HCT116 (cell line): ENCODE data around the gene SKAP1.

ENCODE experiments used
- EZH2 ChIP-seq: fragments of 200-600 bp; sonication (generic); IDR thresholded peaks from 2 replicates; pipeline ENCODE4 v1.6.1; 2017; ENCODE audit warnings: antibody characterized with exemption, mixed run types
- EZH2phosphoT487 ChIP-seq: fragments of 200-600 bp; IDR thresholded peaks from 2 replicates; pipeline ENCODE4 v1.6.1; 2018; ENCODE audit warnings: antibody characterized with exemption, borderline replicate concordance
- SP1 ChIP-seq: IDR thresholded peaks from 2 replicates; pipeline ENCODE4 v1.6.1; 2012; ENCODE audit warnings: low read depth
- TF ChIP-seq, protein P1 (sequence below), 3 experiments: fragments of 200-600 bp in 1 of 3; sonication (generic) in 1 of 3; IDR thresholded peaks in 2 of 3; conservative IDR thresholded peaks in 1 of 3; 2 replicates each; pipeline ENCODE4 v1.5.1; 2012 to 2017; ENCODE audit warnings: low read depth in 2 of 3, low read length in 2 of 3, antibody characterized with exemption in 1 of 3, borderline replicate concordance in 1 of 3, control low read depth in 1 of 3, mild to moderate bottlenecking in 1 of 3, mixed read lengths in 1 of 3, mixed run types in 1 of 3, moderate library complexity in 1 of 3; ENCODE audit not compliant: insufficient read depth in 1 of 3

DNA sequence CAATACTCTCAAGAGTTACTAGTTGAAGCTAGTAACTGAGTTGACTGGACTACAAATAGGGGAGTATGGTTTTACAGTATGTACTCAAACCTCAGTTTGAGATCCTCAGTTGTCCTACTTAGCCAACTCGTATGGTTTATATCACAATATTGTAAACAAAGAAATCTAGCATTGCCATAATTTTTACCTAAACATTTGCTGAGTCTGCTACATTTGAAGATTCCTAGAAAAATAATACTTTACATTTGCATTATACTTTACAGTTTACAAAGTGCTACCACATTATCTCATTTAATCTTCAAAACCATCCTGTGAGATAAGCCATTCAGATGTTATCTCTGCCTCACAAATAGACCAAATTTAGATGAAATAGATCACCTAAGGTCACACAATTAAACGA is 345.1 kb downstream of the SKAP1 start:
- no peak for TF ChIP-seq EZH2phosphoT487
- TF ChIP-seq, protein P1, sequence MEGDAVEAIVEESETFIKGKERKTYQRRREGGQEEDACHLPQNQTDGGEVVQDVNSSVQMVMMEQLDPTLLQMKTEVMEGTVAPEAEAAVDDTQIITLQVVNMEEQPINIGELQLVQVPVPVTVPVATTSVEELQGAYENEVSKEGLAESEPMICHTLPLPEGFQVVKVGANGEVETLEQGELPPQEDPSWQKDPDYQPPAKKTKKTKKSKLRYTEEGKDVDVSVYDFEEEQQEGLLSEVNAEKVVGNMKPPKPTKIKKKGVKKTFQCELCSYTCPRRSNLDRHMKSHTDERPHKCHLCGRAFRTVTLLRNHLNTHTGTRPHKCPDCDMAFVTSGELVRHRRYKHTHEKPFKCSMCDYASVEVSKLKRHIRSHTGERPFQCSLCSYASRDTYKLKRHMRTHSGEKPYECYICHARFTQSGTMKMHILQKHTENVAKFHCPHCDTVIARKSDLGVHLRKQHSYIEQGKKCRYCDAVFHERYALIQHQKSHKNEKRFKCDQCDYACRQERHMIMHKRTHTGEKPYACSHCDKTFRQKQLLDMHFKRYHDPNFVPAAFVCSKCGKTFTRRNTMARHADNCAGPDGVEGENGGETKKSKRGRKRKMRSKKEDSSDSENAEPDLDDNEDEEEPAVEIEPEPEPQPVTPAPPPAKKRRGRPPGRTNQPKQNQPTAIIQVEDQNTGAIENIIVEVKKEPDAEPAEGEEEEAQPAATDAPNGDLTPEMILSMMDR (IDR thresholded peaks at IDR 0.05 in 2 of 3, conservative IDR thresholded peaks at IDR 0.05 in 1 of 3; ENCODE audit: borderline replicate concordance in 1 of 3, insufficient read depth in 1 of 3, low read depth in 2 of 3, low read length in 2 of 3): no peak
- TF ChIP-seq EZH2: no peak
- no peak for TF ChIP-seq SP1
